Vagina (tissue), 2 donors: ENCODE measurements around the gene WNT7A.

Source experiments
- POLR2AphosphoS5 ChIP-seq, 2 donors: sonication (generic); formaldehyde crosslinking; IDR thresholded peaks; one replicate each; pipeline ENCODE4 v1.9.0; 2017; ENCODE audit warnings: antibody characterized with exemption in 2 of 2, mild to moderate bottlenecking in 2 of 2, low read depth in 1 of 2; ENCODE audit not compliant: insufficient read depth in 1 of 2
- TF ChIP-seq, protein P1 (sequence below), 3 experiments: fragments of 450-650 bp in 2 of 3; fragments of 200-600 bp in 1 of 3; sonication (generic) in 1 of 3; IDR thresholded peaks; one replicate each; pipeline ENCODE4 v1.5.1; 2017 to 2019; ENCODE audit warnings: antibody characterized with exemption in 3 of 3, mild to moderate bottlenecking in 2 of 3, moderate library complexity in 2 of 3

DNA sequence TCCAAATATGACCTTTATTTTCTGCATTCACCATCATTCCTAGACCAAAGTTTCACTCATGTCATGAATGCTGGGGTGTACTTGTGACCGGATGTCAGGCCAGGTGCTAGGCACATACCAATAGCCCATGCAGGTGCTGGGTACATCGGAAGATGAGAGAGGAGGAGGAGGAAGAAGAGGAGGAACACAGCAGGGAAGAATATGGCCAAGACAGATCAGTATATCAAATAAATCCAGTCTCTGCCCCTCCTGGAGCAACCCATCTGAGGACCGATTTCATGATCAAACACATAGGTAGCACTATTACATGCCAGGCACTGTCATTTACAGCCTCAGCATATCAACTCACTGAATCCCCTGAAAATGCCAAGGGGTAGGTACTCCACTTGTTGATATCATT is 3.0 kb upstream of the WNT7A start:
- TF ChIP-seq, protein P1, sequence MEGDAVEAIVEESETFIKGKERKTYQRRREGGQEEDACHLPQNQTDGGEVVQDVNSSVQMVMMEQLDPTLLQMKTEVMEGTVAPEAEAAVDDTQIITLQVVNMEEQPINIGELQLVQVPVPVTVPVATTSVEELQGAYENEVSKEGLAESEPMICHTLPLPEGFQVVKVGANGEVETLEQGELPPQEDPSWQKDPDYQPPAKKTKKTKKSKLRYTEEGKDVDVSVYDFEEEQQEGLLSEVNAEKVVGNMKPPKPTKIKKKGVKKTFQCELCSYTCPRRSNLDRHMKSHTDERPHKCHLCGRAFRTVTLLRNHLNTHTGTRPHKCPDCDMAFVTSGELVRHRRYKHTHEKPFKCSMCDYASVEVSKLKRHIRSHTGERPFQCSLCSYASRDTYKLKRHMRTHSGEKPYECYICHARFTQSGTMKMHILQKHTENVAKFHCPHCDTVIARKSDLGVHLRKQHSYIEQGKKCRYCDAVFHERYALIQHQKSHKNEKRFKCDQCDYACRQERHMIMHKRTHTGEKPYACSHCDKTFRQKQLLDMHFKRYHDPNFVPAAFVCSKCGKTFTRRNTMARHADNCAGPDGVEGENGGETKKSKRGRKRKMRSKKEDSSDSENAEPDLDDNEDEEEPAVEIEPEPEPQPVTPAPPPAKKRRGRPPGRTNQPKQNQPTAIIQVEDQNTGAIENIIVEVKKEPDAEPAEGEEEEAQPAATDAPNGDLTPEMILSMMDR (IDR thresholded peaks at IDR 0.05) = no peak
- TF ChIP-seq POLR2AphosphoS5 (IDR thresholded peaks at IDR 0.05; ENCODE audit: insufficient read depth in 1 of 2, low read depth in 1 of 2) = no peak
